CD8-positive, alpha-beta memory T cell (primary cell): ENCODE results near the gene FOXQ1. TPM values are rescaled to one million over a fixed set of nuclear protein-coding genes. Genes with fewer than 3 reads are reported as not detected.

ENCODE experiments used
- CTCF ChIA-PET: fragments of 350-600 bp; sonication (Branson Sonifier 250); formaldehyde crosslinking; loops from one replicate; lab custom pipeline; 2021; ENCODE audit warnings: antibody characterized with exemption; lab: Charles Lee
- POLR2A ChIA-PET: fragments of 350-600 bp; sonication (Branson Sonifier 250); formaldehyde crosslinking; loops from one replicate; lab custom pipeline; 2021; ENCODE audit warnings: antibody characterized with exemption; lab: Charles Lee
- DNase-seq, 5 donors: peaks; one replicate each; pipeline versions ENCODE4 v3.0.0 to v3.0.0-alpha.2; 2020 to 2022; ENCODE audit warnings: mixed read lengths in 1 of 5
- H3K27ac ChIP-seq: one replicate; pipeline ENCODE4 v1.7.0; 2013; ENCODE audit warnings: low read depth, mild to moderate bottlenecking, low read length, moderate library complexity
- H3K27me3 ChIP-seq: 2 replicates; pipeline ENCODE4 v1.7.0; 2013; ENCODE audit warnings: low read length, mild to moderate bottlenecking; ENCODE audit not compliant: insufficient read depth, poor library complexity, severe bottlenecking
- H3K36me3 ChIP-seq: 2 replicates; pipeline ENCODE4 v1.7.0; 2013; ENCODE audit warnings: mild to moderate bottlenecking, low read length, moderate library complexity; ENCODE audit not compliant: insufficient read depth
- H3K4me1 ChIP-seq: 2 replicates; pipeline ENCODE4 v1.7.0; 2013; ENCODE audit warnings: mild to moderate bottlenecking, low read length, moderate library complexity; ENCODE audit not compliant: insufficient read depth
- H3K4me3 ChIP-seq: 2 replicates; pipeline ENCODE4 v1.7.0; 2013; ENCODE audit warnings: mild to moderate bottlenecking, low read length
- H3K9me3 ChIP-seq: 2 replicates; pipeline ENCODE4 v1.7.0; 2013; ENCODE audit warnings: mild to moderate bottlenecking, low read length
- H3K27ac Mint-ChIP-seq, 8 donors: one replicate each; pipeline ENCODE4 v1.8.0; 2020 to 2021; ENCODE audit warnings: mixed read lengths in 8 of 8, mild to moderate bottlenecking in 6 of 8, inconsistent platforms in 3 of 8, moderate library complexity in 3 of 8
- H3K27me3 Mint-ChIP-seq, 2 donors: one replicate each; pipeline ENCODE4 v1.8.0; 2020 to 2021; ENCODE audit warnings: mixed read lengths in 2 of 2, mild to moderate bottlenecking in 1 of 2, moderate library complexity in 1 of 2
- H3K36me3 Mint-ChIP-seq, 3 donors: one replicate each; pipeline ENCODE4 v1.8.0; 2020 to 2021; ENCODE audit warnings: mixed read lengths in 3 of 3, inconsistent platforms in 1 of 3, mild to moderate bottlenecking in 1 of 3
- H3K4me1 Mint-ChIP-seq, 3 donors: one replicate each; pipeline ENCODE4 v1.8.0; 2020 to 2021; ENCODE audit warnings: mixed read lengths in 3 of 3, inconsistent platforms in 1 of 3, mild to moderate bottlenecking in 1 of 3
- H3K4me3 Mint-ChIP-seq, 7 donors: one replicate each; pipeline ENCODE4 v1.8.0; 2020 to 2021; ENCODE audit warnings: mixed read lengths in 7 of 7, mild to moderate bottlenecking in 6 of 7, moderate library complexity in 4 of 7, inconsistent platforms in 2 of 7
- H3K9me3 Mint-ChIP-seq, 5 donors: one replicate each; pipeline ENCODE4 v1.8.0; 2020 to 2022; ENCODE audit warnings: mixed read lengths in 5 of 5, mild to moderate bottlenecking in 3 of 5, moderate library complexity in 2 of 5, inconsistent platforms in 1 of 5
- polyA plus RNA-seq: library from polyadenylated mRNA; unstranded; fragments of 300-500 nt; fragmentation: Illumina TruSeq; gene quantifications from one replicate; pipeline ENCODE4 v1.2.3, GENCODE V29; 2021
- total RNA-seq, 2 experiments: library from RNA; stranded (reverse); gene quantifications; one replicate each; pipeline ENCODE4 v1.2.3, GENCODE V29; 2021

Gene FOXQ1
- total and polyA plus RNA-seq, 3 experiments from 2014 or later: not detected

- no peak overlapping the region for H3K4me3 ChIP-seq
- no peak overlapping the region for H3K27ac ChIP-seq
- no peak overlapping the region for H3K4me3 Mint-ChIP-seq
- CTCF ChIA-PET: no interaction called here
- no peaks in the 10 kb centered on the region for H3K36me3 Mint-ChIP-seq
- POLR2A ChIA-PET: no interaction called here
- H3K27me3 Mint-ChIP-seq: peaks cover 6 to 25% of the 10 kb centered on the region in 2 donors
- peaks cover 0 to 7% (median 3%) of the 10 kb centered on the region in 5 donors for H3K9me3 Mint-ChIP-seq
- no peaks in the 10 kb centered on the region for H3K27me3 ChIP-seq
- H3K4me1 ChIP-seq: no peaks in the 10 kb centered on the region
- no peaks in the 10 kb centered on the region for H3K4me1 Mint-ChIP-seq
- no peak overlapping the region for H3K27ac Mint-ChIP-seq
- no peaks in the 10 kb centered on the region for H3K9me3 ChIP-seq
- DNase-seq: no peak
- H3K36me3 ChIP-seq: no peaks in the 10 kb centered on the region
Observed at GRCh38 chr6:1296542-1296941, 15.4 kb upstream of the FOXQ1 start.

DNA sequence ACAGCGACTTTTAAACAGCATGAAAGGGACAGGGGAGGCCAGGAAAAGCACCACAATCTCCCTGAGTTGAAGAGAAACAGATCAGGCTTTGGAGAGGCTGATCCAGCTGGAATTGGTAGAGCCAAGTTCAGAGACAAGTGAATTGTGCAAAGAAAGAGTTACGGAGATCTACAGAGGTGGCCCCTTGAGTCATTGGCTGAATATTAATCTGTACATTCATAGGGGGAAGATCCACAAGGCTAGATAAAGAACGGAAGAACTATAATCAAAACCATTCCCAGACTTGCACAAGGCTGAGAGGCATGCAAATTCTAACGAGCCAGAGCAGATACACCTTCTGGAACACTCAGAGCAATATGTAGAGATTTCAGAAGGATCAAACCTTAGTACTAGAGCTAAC is 14.2 kb upstream of the FOXQ1 start:
- H3K9me3 Mint-ChIP-seq: peaks cover 3 to 10% (median 10%) of the 10 kb centered on the region in 5 donors

GRCh38 chr6:1298768-1299167 is 13.1 kb upstream of the FOXQ1 start:
- no peak overlapping the region for H3K4me3 Mint-ChIP-seq
- ChIA-PET POLR2A (no interaction called here), CTCF (no interaction called here)
- no peak for DNase-seq
- no peaks in the 10 kb centered on the region for H3K4me1 ChIP-seq
- no peak overlapping the region for H3K4me3 ChIP-seq
- no peak overlapping the region for H3K27ac Mint-ChIP-seq
- H3K9me3 Mint-ChIP-seq: peaks cover 5 to 10% (median 10%) of the 10 kb centered on the region in 5 donors
- H3K27me3 ChIP-seq: no peaks in the 10 kb centered on the region
- H3K27ac ChIP-seq: no peak overlapping the region
- no peaks in the 10 kb centered on the region for H3K4me1 Mint-ChIP-seq
- H3K36me3 Mint-ChIP-seq: no peaks in the 10 kb centered on the region
- H3K9me3 ChIP-seq: no peaks in the 10 kb centered on the region
- H3K27me3 Mint-ChIP-seq: peaks cover 6 to 32% of the 10 kb centered on the region in 2 donors
- no peaks in the 10 kb centered on the region for H3K36me3 ChIP-seq

More for the DNA sequence above, 14.2 kb upstream of the FOXQ1 start:
- no peak overlapping the region for H3K27ac ChIP-seq
- H3K9me3 ChIP-seq: no peaks in the 10 kb centered on the region
- no peaks in the 10 kb centered on the region for H3K4me1 ChIP-seq
- H3K4me3 ChIP-seq: no peak overlapping the region
- ChIA-PET POLR2A (no interaction called here), CTCF (no interaction called here)
- H3K36me3 ChIP-seq: no peaks in the 10 kb centered on the region
- DNase-seq: no peak
- no peak overlapping the region for H3K4me3 Mint-ChIP-seq
- H3K27me3 ChIP-seq: no peaks in the 10 kb centered on the region
- no peak overlapping the region for H3K27ac Mint-ChIP-seq
- H3K36me3 Mint-ChIP-seq: no peaks in the 10 kb centered on the region
- H3K27me3 Mint-ChIP-seq: peaks cover 6 to 34% of the 10 kb centered on the region in 2 donors
- no peaks in the 10 kb centered on the region for H3K4me1 Mint-ChIP-seq

DNA sequence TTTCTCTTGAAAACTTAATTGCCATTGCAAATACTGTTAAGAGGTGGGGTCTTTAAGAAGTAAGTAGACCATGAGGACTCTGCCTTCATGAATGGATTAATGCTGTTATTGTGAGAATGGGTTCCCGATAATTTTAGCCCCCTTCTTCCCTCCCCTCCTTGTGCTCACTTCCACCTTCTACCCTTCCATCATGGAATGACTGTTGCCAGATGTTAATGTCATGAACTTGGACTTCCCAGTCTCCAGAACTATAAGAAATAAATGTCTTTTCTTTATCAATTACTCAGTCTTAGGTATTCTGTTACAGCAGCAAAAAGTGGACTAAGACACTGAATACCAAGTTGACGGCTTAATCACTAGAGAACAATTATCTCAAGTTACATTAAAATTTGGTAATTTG is 5.8 kb upstream of the FOXQ1 start:
- Mint-ChIP-seq H3K4me3 (no peak overlapping the region), H3K4me1 (peaks cover 2 to 8% (median 3%) of the 10 kb centered on the region in 3 donors), H3K27me3 (peaks cover 47 to 64% of the 10 kb centered on the region in 2 donors), H3K36me3 (no peaks in the 10 kb centered on the region), H3K27ac (no peak overlapping the region), H3K9me3 (peaks cover 7 to 24% (median 12%) of the 10 kb centered on the region in 5 donors)
- ChIA-PET CTCF (no interaction called here), POLR2A (no interaction called here)
- Histone ChIP-seq H3K4me1 (no peaks in the 10 kb centered on the region), H3K9me3 (no peaks in the 10 kb centered on the region), H3K4me3 (no peak overlapping the region), H3K27me3 (peaks cover 4% of the 10 kb centered on the region), H3K36me3 (no peaks in the 10 kb centered on the region), H3K27ac (no peak overlapping the region)
- DNase-seq: no peak

- peaks cover 4% of the 10 kb centered on the region for H3K27me3 ChIP-seq
- CTCF ChIA-PET: no interaction called here
- no peak overlapping the region for H3K4me3 Mint-ChIP-seq
Observed at GRCh38 chr6:1309366-1309765, 2.5 kb upstream of the FOXQ1 start.

DNA sequence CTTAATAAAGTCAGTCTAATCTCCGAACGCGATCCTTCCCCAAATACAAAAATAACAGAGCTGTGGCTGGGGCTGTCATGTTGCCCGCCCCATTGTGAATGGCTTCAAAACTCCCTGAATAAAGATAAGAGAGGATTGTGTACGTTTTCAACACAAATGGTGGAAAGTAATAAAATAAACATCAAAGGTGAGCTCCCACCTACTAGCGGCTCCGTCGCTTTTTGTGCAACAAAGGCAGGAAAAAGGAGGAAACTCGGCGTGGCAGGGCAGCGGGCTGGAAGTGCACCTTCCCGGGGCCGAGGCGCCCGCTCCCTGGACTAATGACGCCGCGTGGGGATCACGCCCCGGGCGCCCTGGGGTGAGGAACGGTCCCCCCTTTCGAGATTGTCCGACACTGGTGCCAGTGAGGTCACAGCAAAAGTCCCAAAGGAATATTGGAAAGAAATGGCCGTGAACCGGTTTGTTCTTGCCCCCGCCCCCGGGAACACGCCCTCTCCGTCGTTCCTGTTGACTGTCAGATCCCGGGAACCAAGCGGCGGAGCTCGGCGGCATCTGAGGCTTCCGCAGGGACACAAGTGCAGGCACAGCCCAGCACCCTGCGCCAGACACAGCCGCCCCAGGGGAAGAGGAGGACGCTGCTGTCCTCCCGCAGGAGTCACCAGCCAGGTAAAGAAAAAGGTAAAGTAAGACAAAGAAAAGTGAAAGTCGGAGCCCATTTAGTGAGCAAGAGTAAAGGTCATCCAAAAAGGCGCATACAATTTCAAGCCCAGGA is 1.1 kb upstream of the FOXQ1 start:
- Histone ChIP-seq H3K27ac (no peak overlapping the region), H3K4me1 (no peaks in the 10 kb centered on the region), H3K4me3 (no peak overlapping the region), H3K27me3 (peaks cover 9% of the 10 kb centered on the region), H3K36me3 (no peaks in the 10 kb centered on the region), H3K9me3 (no peaks in the 10 kb centered on the region)
- H3K4me3 Mint-ChIP-seq: peak overlapping the region; percentile 27 to 72 (median 55)
- no peak overlapping the region for H3K27ac Mint-ChIP-seq
- ChIA-PET POLR2A (no interaction called here), CTCF (no interaction called here)
- H3K4me1 Mint-ChIP-seq: peaks cover 14 to 32% (median 18%) of the 10 kb centered on the region in 3 donors
- DNase-seq: no peak
- no peaks in the 10 kb centered on the region for H3K36me3 Mint-ChIP-seq
- H3K9me3 Mint-ChIP-seq: peaks cover 0 to 11% (median 0%) of the 10 kb centered on the region in 5 donors
- peaks cover 64 to 77% of the 10 kb centered on the region in 2 donors for H3K27me3 Mint-ChIP-seq

More at GRCh38 chr6:1309366-1309765, 2.5 kb upstream of the FOXQ1 start:
- Mint-ChIP-seq H3K4me1 (peaks cover 7 to 22% (median 11%) of the 10 kb centered on the region in 3 donors), H3K9me3 (peaks cover 0 to 16% (median 2%) of the 10 kb centered on the region in 5 donors), H3K27me3 (peaks cover 55 to 64% of the 10 kb centered on the region in 2 donors), H3K27ac (no peak overlapping the region), H3K36me3 (no peaks in the 10 kb centered on the region)
- no peak overlapping the region for H3K4me3 ChIP-seq
- no peak for DNase-seq
- H3K9me3 ChIP-seq: no peaks in the 10 kb centered on the region
- POLR2A ChIA-PET: no interaction called here
- no peaks in the 10 kb centered on the region for H3K36me3 ChIP-seq
- no peak overlapping the region for H3K27ac ChIP-seq
- no peaks in the 10 kb centered on the region for H3K4me1 ChIP-seq

DNA sequence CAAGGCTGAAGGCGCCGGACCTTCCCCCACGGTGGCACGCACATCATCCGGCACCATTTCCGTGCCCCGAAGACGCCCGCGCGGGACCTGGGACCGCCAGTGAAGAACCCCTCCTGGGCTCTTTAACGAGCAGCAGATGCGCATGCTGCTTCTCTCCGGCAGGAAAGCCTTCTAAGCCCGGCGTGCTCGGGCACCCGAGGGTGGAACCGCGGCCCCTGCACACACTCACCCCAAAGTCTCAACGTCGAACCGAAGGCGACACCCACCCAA is 240 bp downstream of the FOXQ1 start:
- no peak overlapping the region for H3K4me3 ChIP-seq
- H3K27ac ChIP-seq: no peak overlapping the region
- H3K36me3 ChIP-seq: no peaks in the 10 kb centered on the region
- DNase-seq: no peak
- H3K27me3 ChIP-seq: peaks cover 12% of the 10 kb centered on the region
- no peaks in the 10 kb centered on the region for H3K4me1 ChIP-seq
- CTCF ChIA-PET: no interaction called here
- H3K9me3 ChIP-seq: no peaks in the 10 kb centered on the region
- Mint-ChIP-seq H3K27ac (no peak overlapping the region), H3K9me3 (no peaks in the 10 kb centered on the region), H3K4me1 (peaks cover 18 to 38% (median 23%) of the 10 kb centered on the region in 3 donors), H3K36me3 (no peaks in the 10 kb centered on the region), H3K27me3 (peaks cover 61 to 72% of the 10 kb centered on the region in 2 donors), H3K4me3 (peak overlapping the region in 3 of 7 donors; percentile 34 to 85 (median 34))
- POLR2A ChIA-PET: no interaction called here

GRCh38 chr6:1312473-1313367 is 822 bp downstream of the FOXQ1 start:
- Histone ChIP-seq H3K9me3 (no peaks in the 10 kb centered on the region), H3K27ac (no peak overlapping the region), H3K4me1 (no peaks in the 10 kb centered on the region), H3K27me3 (peaks cover 12% of the 10 kb centered on the region), H3K4me3 (no peak overlapping the region), H3K36me3 (no peaks in the 10 kb centered on the region)
- ChIA-PET POLR2A (no interaction called here), CTCF (no interaction called here)
- Mint-ChIP-seq H3K27me3 (peaks cover 56 to 69% of the 10 kb centered on the region in 2 donors), H3K4me1 (peaks cover 18 to 38% (median 23%) of the 10 kb centered on the region in 3 donors), H3K36me3 (no peaks in the 10 kb centered on the region), H3K4me3 (peak overlapping the region in 3 of 7 donors; percentile 34 to 85 (median 34)), H3K27ac (no peak overlapping the region), H3K9me3 (no peaks in the 10 kb centered on the region)
- DNase-seq: no peak
